RKO (cell line): ENCODE results near the gene SPNS1.
A peak's percentile ranks its signal among the peaks of the same experiment; 100 is the strongest.
"Not testable (repeated sequence)": the region's sequence is repeated elsewhere in the genome, so short reads cannot be mapped to it uniquely, and the experiment has no call there.

Experiments
- DNase-seq: peaks from one replicate; pipeline ENCODE4 v3.0.0-alpha.2; 2016; ENCODE audit warnings: low spot score

Gene SPNS1

GRCh38 chr16:28974437-28975157, at the start of gene SPNS1:
SPNS1 (plus strand) TSS chr16:28974778; CDS start chr16:28975152, 374 bp downstream.
- peak; percentile 97 for DNase-seq

- peak; percentile 90 for DNase-seq
Observed at GRCh38 chr16:28925386-28926228, 49.0 kb upstream of the SPNS1 start.

GRCh38 chr16:28926284-28926683, 48.3 kb upstream of the SPNS1 start:
- DNase-seq = not testable (repeated sequence)

- DNase-seq = no peak
Observed at GRCh38 chr16:28927815-28928214, 46.8 kb upstream of the SPNS1 start.

GRCh38 chr16:28930203-28930602, 44.4 kb upstream of the SPNS1 start:
- DNase-seq = no peak

GRCh38 chr16:28930652-28931051, 43.9 kb upstream of the SPNS1 start:
- DNase-seq = no peak

GRCh38 chr16:28931801-28932225, 42.8 kb upstream of the SPNS1 start, which contains the start of gene CD19:
CD19 (plus strand) TSS chr16:28931971; CDS start chr16:28932001, 30 bp downstream.
- no peak for DNase-seq

GRCh38 chr16:28932339-28933141, 42.0 kb upstream of the SPNS1 start:
- DNase-seq = no peak

- DNase-seq = no peak
Observed at GRCh38 chr16:28933171-28933570, 41.4 kb upstream of the SPNS1 start.

- no peak for DNase-seq
Observed at GRCh38 chr16:28935346-28935745, 39.2 kb upstream of the SPNS1 start.

- no peak for DNase-seq
Observed at GRCh38 chr16:28935924-28936783, 38.4 kb upstream of the SPNS1 start.

- no peak for DNase-seq
Observed at GRCh38 chr16:28936784-28937155, 37.8 kb upstream of the SPNS1 start.

GRCh38 chr16:28937222-28937876, 37.2 kb upstream of the SPNS1 start:
- no peak for DNase-seq

GRCh38 chr16:28938721-28939120, 35.9 kb upstream of the SPNS1 start:
- no peak for DNase-seq

- DNase-seq = not testable (repeated sequence)
Observed at GRCh38 chr16:28939825-28940224, 34.8 kb upstream of the SPNS1 start.

- DNase-seq = no peak
Observed at GRCh38 chr16:28943281-28943680, 31.3 kb upstream of the SPNS1 start.

- DNase-seq = no peak
Observed at GRCh38 chr16:28946681-28947080, 27.9 kb upstream of the SPNS1 start.

- peak; percentile 100 for DNase-seq
Observed at GRCh38 chr16:28950648-28951409, 23.7 kb upstream of the SPNS1 start, which contains the start of gene NFATC2IP. NFATC2IP (plus strand) TSS chr16:28950937; CDS start chr16:28951012, 75 bp downstream.

GRCh38 chr16:28951410-28951943, 23.1 kb upstream of the SPNS1 start:
- DNase-seq = peak; percentile 24

GRCh38 chr16:28958216-28958615, 16.4 kb upstream of the SPNS1 start:
- no peak for DNase-seq
